Measurements from ENCODE around the gene ABCG1. TPM values are rescaled to one million over a fixed set of nuclear protein-coding genes. Genes with fewer than 3 reads are reported as not detected.
A peak's percentile ranks its signal among the peaks of the same experiment; 100 is the strongest.

ABCG1 gene
- total RNA-seq, 4 donors from 2014 or later = 33.0 to 68.5 (median 40.8) TPM

- no peaks in the 10 kb centered on the region for H3K36me3 ChIP-seq
- H3K4me1 ChIP-seq = peaks cover 0 to 7% (median 2%) of the 10 kb centered on the region in 4 donors
- TF ChIP-seq CTCF (IDR thresholded peaks at IDR 0.05) (no peak), POLR2A (IDR thresholded peaks at IDR 0.05) (no peak)
- H3K4me3 ChIP-seq = no peak overlapping the region
- DNase-seq = no peak
- H3K27me3 ChIP-seq = no peaks in the 10 kb centered on the region
- peak overlapping the region in 2 of 4 donors; percentile 43 to 49 for H3K27ac ChIP-seq
- no peaks in the 10 kb centered on the region for H3K9me3 ChIP-seq
Observed at GRCh38 chr21:42263591-42264131, 44.7 kb downstream of the ABCG1 start.

DNA sequence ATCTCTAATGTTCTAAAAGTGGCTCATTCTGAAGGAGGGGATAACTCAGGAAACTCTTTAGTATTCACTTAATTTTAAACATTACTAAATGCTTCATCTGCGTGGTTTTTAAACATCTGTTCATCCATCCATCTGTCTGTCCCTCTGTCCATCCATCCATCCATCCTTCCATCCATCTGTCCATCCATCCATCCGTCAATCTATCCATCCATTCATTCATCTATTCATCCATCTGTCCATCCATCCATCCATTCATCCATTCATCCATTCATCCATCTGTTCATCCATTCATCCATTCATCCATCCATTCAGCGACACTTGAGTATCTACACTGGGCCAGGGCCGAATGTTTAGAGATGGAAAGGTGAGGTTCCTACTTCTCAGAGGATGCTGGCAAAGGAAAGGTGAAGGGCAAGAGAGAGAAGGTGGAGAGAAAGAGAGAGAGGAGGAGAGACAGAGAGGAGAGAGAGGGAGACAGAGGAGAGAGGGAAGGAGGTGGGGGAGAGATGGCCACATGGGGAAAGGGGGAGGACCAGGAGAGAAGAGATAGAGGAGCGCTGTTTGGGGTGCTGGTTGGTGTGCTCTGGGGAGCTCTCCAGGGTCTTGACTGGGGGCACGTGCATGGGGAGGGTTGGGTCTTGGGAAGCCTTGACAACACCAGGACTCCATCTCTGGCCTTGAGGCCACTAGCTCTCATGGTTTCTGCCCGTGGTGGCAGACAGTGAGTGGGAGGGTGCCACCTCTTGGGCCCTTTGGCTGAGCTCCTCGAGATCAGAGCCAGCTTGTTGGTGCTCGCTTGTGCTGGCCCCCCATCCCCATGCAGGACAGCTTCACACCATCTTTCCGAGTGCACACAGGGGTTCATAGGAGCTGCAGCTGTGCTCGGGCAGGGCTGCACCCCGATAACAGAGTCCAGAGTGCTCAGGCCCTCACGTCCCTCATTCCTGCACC lies 45.6 kb downstream of the ABCG1 start:
- Histone ChIP-seq H3K27ac (peak overlapping the region in 1 of 4 donors; percentile 43), H3K9me3 (no peaks in the 10 kb centered on the region), H3K27me3 (no peaks in the 10 kb centered on the region), H3K4me3 (no peak overlapping the region), H3K4me1 (peaks cover 0 to 7% (median 2%) of the 10 kb centered on the region in 4 donors), H3K36me3 (no peaks in the 10 kb centered on the region)
- no peak for DNase-seq
- no peak for TF ChIP-seq POLR2A (IDR thresholded peaks at IDR 0.05)

DNA sequence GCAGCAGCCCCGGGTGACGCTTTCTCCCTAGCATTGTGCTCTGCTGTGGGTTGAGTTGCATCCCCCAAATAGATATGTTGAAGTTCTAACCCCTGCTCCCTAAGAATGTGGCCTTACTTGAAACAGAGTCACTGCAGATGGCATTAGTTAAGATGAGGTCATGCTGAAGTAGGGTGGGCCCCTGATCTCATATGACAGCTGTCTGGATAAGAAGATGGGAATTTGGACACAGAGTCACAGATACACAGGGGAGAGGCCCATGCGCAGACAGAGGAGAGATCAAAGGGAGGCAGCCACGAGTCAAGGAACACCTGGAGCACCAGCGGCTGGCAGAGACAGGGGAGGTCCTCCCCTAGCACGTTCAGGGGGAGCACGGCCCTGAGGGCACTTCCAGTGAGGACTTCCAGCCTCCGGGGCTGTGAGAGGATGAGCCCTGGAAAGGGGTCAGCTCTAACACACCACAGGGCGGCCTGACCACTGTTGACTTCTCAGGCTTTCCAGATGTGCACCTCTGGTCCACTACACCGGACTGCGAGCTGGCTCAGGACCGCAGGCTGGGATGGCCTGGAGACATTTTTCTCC lies 46.4 kb downstream of the ABCG1 start:
- H3K4me3 ChIP-seq = no peak overlapping the region
- no peaks in the 10 kb centered on the region for H3K36me3 ChIP-seq
- H3K9me3 ChIP-seq = no peaks in the 10 kb centered on the region
- H3K27me3 ChIP-seq = no peaks in the 10 kb centered on the region
- no peak for TF ChIP-seq CTCF (IDR thresholded peaks at IDR 0.05)
- no peak overlapping the region for H3K27ac ChIP-seq
- no peak for DNase-seq
- H3K4me1 ChIP-seq = peaks cover 0 to 7% (median 2%) of the 10 kb centered on the region in 4 donors

- H3K36me3 ChIP-seq = peaks cover 0 to under 1% (median 0%) of the 10 kb centered on the region in 3 donors
- peaks cover 0 to 4% (median 1%) of the 10 kb centered on the region in 4 donors for H3K4me1 ChIP-seq
- H3K9me3 ChIP-seq = no peaks in the 10 kb centered on the region
- no peak for TF ChIP-seq CTCF (IDR thresholded peaks at IDR 0.05)
- TF ChIP-seq POLR2A (IDR thresholded peaks at IDR 0.05) = no peak
- H3K27ac ChIP-seq = no peak overlapping the region
- DNase-seq = no peak
- H3K4me3 ChIP-seq = no peak overlapping the region
- no peaks in the 10 kb centered on the region for H3K27me3 ChIP-seq
Observed at GRCh38 chr21:42266971-42267556, 48.1 kb downstream of the ABCG1 start.

GRCh38 chr21:42269386-42269785 lies 50.4 kb downstream of the ABCG1 start:
- DNase-seq = no peak
- TF ChIP-seq POLR2A (IDR thresholded peaks at IDR 0.05) = no peak
- no peak for TF ChIP-seq CTCF (IDR thresholded peaks at IDR 0.05)
- Histone ChIP-seq H3K27me3 (no peaks in the 10 kb centered on the region), H3K4me1 (peaks cover 0 to 4% (median 0%) of the 10 kb centered on the region in 4 donors), H3K36me3 (peaks cover 0 to 18% (median 0%) of the 10 kb centered on the region in 3 donors), H3K27ac (no peak overlapping the region), H3K9me3 (no peaks in the 10 kb centered on the region), H3K4me3 (no peak overlapping the region)

Measured in Peyer's patch (tissue), 4 donors.